Measurements from ENCODE around the gene CDH6.

- no peak for TF ChIP-seq CTCF (conservative IDR thresholded peaks at IDR 0.05)
- TF ChIP-seq EZH2 (IDR thresholded peaks at IDR 0.05; ENCODE audit: low read depth), result no peak
These were observed 107.0 kb downstream of the CDH6 start for GRCh38 chr5:31300501-31300900.
